A673 (cell line): ENCODE results near the gene MDP1.

ENCODE experiments used
- EZH2 ChIP-seq: fragments of 200-600 bp; sonication (generic); IDR thresholded peaks from 2 replicates; pipeline ENCODE4 v1.6.1; 2017; ENCODE audit warnings: borderline replicate concordance, low read depth, mild to moderate bottlenecking, mixed read lengths, antibody characterized with exemption, low read length; ENCODE audit not compliant: poor library complexity, severe bottlenecking
- TF ChIP-seq, protein P1 (sequence below): fragments of 300-800, 200-600 bp; sonication (generic); conservative IDR thresholded peaks from 2 replicates; pipeline ENCODE4 v1.5.1; 2017; ENCODE audit warnings: low read depth, mild to moderate bottlenecking, antibody characterized with exemption, low read length, moderate library complexity, mixed read lengths

DNA sequence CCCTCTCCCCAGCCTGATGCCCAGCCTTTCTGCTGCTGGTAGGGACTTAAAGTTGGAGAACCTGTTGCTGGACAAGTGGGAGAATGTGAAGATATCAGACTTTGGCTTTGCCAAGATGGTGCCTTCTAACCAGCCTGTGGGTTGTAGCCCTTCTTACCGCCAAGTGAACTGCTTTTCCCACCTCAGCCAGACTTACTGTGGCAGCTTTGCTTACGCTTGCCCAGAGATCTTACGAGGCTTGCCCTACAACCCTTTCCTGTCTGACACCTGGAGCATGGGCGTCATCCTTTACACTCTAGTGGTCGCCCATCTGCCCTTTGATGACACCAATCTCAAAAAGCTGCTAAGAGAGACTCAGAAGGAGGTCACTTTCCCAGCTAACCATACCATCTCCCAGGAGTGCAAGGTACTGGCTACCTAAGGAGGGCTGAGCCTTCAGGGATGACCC is 8.7 kb downstream of the MDP1 start:
- no peak for TF ChIP-seq EZH2
- TF ChIP-seq, protein P1, sequence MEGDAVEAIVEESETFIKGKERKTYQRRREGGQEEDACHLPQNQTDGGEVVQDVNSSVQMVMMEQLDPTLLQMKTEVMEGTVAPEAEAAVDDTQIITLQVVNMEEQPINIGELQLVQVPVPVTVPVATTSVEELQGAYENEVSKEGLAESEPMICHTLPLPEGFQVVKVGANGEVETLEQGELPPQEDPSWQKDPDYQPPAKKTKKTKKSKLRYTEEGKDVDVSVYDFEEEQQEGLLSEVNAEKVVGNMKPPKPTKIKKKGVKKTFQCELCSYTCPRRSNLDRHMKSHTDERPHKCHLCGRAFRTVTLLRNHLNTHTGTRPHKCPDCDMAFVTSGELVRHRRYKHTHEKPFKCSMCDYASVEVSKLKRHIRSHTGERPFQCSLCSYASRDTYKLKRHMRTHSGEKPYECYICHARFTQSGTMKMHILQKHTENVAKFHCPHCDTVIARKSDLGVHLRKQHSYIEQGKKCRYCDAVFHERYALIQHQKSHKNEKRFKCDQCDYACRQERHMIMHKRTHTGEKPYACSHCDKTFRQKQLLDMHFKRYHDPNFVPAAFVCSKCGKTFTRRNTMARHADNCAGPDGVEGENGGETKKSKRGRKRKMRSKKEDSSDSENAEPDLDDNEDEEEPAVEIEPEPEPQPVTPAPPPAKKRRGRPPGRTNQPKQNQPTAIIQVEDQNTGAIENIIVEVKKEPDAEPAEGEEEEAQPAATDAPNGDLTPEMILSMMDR: no peak
